ENCODE data around the gene TMEM107.
A peak's percentile ranks its signal among the peaks of the same experiment; 100 is the strongest.
"Not testable (repeated sequence)": the region's sequence is repeated elsewhere in the genome, so short reads cannot be mapped to it uniquely, and the experiment has no call there.

Gene TMEM107

GRCh38 chr17:8189041-8189710 lies 13.0 kb upstream of the TMEM107 start:
- FAIRE-seq, result no peak

- no peak for FAIRE-seq
Observed at GRCh38 chr17:8188263-8188839, 12.2 kb upstream of the TMEM107 start.

- FAIRE-seq, result peak; percentile 98
Observed at GRCh38 chr17:8187517-8188262, 11.5 kb upstream of the TMEM107 start.

- peak; percentile 78 for FAIRE-seq
Observed at GRCh38 chr17:8186787-8187516, 10.8 kb upstream of the TMEM107 start.

GRCh38 chr17:8186446-8186786 lies 10.2 kb upstream of the TMEM107 start:
- FAIRE-seq, result no peak

GRCh38 chr17:8185582-8186445 lies 9.6 kb upstream of the TMEM107 start:
- no peak for FAIRE-seq

- no peak for FAIRE-seq
Observed at GRCh38 chr17:8176998-8177731, 985 bp upstream of the TMEM107 start.

GRCh38 chr17:8175795-8176196 lies 384 bp downstream of the TMEM107 start:
- FAIRE-seq, result no peak

GRCh38 chr17:8173871-8174322 lies 2.3 kb downstream of the TMEM107 start:
- no peak for FAIRE-seq

- FAIRE-seq, result peak; percentile 89
Observed at GRCh38 chr17:8173056-8173870, 2.9 kb downstream of the TMEM107 start.

GRCh38 chr17:8170186-8170585 lies 6.0 kb downstream of the TMEM107 start:
- not testable (repeated sequence) for FAIRE-seq

- FAIRE-seq, result no peak
Observed at GRCh38 chr17:8167526-8167925, 8.7 kb downstream of the TMEM107 start.

GRCh38 chr17:8166731-8167130 lies 9.4 kb downstream of the TMEM107 start:
- FAIRE-seq, result no peak

GRCh38 chr17:8164815-8165131 lies 11.4 kb downstream of the TMEM107 start:
- FAIRE-seq, result no peak

- no peak for FAIRE-seq
Observed at GRCh38 chr17:8163978-8164814, 12.0 kb downstream of the TMEM107 start.

GRCh38 chr17:8162997-8163977 lies 12.9 kb downstream of the TMEM107 start:
- FAIRE-seq, result no peak

GRCh38 chr17:8162233-8162996 lies 13.8 kb downstream of the TMEM107 start, which contains the start of gene VAMP2:
TSS of gene VAMP2 (minus strand) at chr17:8162948. CDS start at chr17:8162879, 69 bp downstream.
- FAIRE-seq, result no peak
